Esophagus muscularis mucosa (tissue), 4 donors: ENCODE data around the gene LRSAM1. TPM values are rescaled to one million over a fixed set of nuclear protein-coding genes. Genes with fewer than 3 reads are reported as not detected.

Source experiments
- DNase-seq: peaks from one replicate; pipeline ENCODE4 v3.0.0-alpha.2; 2017; ENCODE audit errors: extremely low spot score
- H3K27ac ChIP-seq, 4 donors: fragments of 200-600 bp; sonication (generic); replicated peaks in 1 of 4; 1 replicate in 3 of 4; 2 replicates in 1 of 4; pipeline ENCODE4 v1.5.1; 2016 to 2019; ENCODE audit warnings: mild to moderate bottlenecking in 1 of 4
- H3K27me3 ChIP-seq, 4 donors: fragments of 200-600 bp; sonication (generic); one replicate each; pipeline versions ENCODE4 v1.5.1 to v1.6.0; 2016 to 2019
- H3K36me3 ChIP-seq, 4 donors: fragments of 200-600 bp; sonication (generic); one replicate each; pipeline ENCODE4 v1.5.1; 2016 to 2019
- H3K4me1 ChIP-seq, 4 donors: fragments of 200-600 bp; sonication (generic); one replicate each; pipeline ENCODE4 v1.5.1; 2016 to 2019
- H3K4me3 ChIP-seq, 4 donors: fragments of 200-600 bp; sonication (generic); 1 replicate in 2 of 4; 2 replicates in 2 of 4; pipeline ENCODE4 v1.5.1; 2016 to 2019; ENCODE audit warnings: mild to moderate bottlenecking in 4 of 4, moderate library complexity in 1 of 4
- H3K9me3 ChIP-seq, 4 donors: fragments of 200-600 bp; sonication (generic); 1 replicate in 3 of 4; 2 replicates in 1 of 4; pipeline ENCODE4 v1.5.1; 2016 to 2019
- EP300 ChIP-seq: sonication (generic); formaldehyde crosslinking; IDR thresholded peaks from one replicate; pipeline ENCODE4 v1.6.1; 2017; ENCODE audit warnings: antibody characterized with exemption
- POLR2A ChIP-seq: fragments of 450-650 bp; IDR thresholded peaks from one replicate; pipeline ENCODE4 v1.6.1; 2017; ENCODE audit warnings: antibody characterized with exemption, moderate library complexity, mild to moderate bottlenecking, low read depth
- POLR2AphosphoS5 ChIP-seq, 2 donors: sonication (generic); formaldehyde crosslinking; IDR thresholded peaks; one replicate each; pipeline ENCODE4 v1.6.1; 2017; ENCODE audit warnings: antibody characterized with exemption in 2 of 2
- WGBS: methylation state at CpG from one replicate; pipeline ENCODE4 v1.1.5; 2018; 5-methylcytosine and 5-hydroxymethylcytosine counted together
- intact Hi-C: fragments of 100-400 bp; cut with DNase I; formaldehyde crosslinking; loops from one replicate; pipeline ENCODE4 v1.15.1; 2023
- total RNA-seq, 4 donors: library from RNA; depleted of rRNA; stranded (reverse); fragments of >200 nt; gene quantifications; one replicate each; pipeline versions ENCODE4 v1.1.0 to v1.2.1, GENCODE V29; 2016
- TF ChIP-seq, protein P1 (sequence below), 3 experiments: fragments of 200-600 bp in 2 of 3; fragments of 450-650 bp in 1 of 3; sonication (generic) in 2 of 3; IDR thresholded peaks; one replicate each; pipeline ENCODE4 v1.5.1; 2017 to 2019; ENCODE audit warnings: antibody characterized with exemption in 3 of 3, mild to moderate bottlenecking in 2 of 3, moderate library complexity in 1 of 3

Gene LRSAM1
- total RNA-seq, 4 donors from 2014 or later = 13.6 to 26.2 (median 18.8) TPM

DNA sequence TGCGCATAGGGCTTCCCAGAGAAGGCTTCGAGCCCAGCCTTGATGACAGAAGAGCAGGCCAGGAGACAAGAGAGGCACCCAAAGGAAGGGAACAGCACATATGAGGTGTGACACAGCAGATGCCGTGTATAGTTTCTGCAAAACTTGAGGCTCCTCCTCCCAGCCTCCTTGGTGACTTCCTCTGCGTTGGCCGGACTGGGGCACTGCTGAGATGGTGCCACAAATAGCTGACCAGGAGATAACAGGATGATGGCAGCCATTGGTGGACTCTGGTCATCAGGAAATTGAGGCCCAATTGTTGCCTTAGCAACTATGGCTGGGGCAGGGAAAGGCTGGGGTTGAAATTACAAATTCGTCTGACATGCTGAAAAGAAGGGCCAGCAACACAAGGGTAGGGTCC is 32.0 kb upstream of the LRSAM1 start:
- no peak for DNase-seq
- WGBS = 88% methylated on average over 6 of the region's 6 CpGs
- H3K4me3 ChIP-seq = no peak overlapping the region
- no peak overlapping the region for H3K27ac ChIP-seq
- intact Hi-C loops = no loop called here
- peaks cover 0 to 4% (median 0%) of the 10 kb centered on the region in 4 donors for H3K36me3 ChIP-seq
- H3K9me3 ChIP-seq = no peaks in the 10 kb centered on the region
- H3K4me1 ChIP-seq = peaks cover 14 to 37% (median 30%) of the 10 kb centered on the region in 4 donors
- H3K27me3 ChIP-seq = no peaks in the 10 kb centered on the region
- TF ChIP-seq POLR2A = no peak
- TF ChIP-seq POLR2AphosphoS5 (IDR thresholded peaks at IDR 0.05) = no peak
- TF ChIP-seq EP300 = no peak
- TF ChIP-seq, protein P1, sequence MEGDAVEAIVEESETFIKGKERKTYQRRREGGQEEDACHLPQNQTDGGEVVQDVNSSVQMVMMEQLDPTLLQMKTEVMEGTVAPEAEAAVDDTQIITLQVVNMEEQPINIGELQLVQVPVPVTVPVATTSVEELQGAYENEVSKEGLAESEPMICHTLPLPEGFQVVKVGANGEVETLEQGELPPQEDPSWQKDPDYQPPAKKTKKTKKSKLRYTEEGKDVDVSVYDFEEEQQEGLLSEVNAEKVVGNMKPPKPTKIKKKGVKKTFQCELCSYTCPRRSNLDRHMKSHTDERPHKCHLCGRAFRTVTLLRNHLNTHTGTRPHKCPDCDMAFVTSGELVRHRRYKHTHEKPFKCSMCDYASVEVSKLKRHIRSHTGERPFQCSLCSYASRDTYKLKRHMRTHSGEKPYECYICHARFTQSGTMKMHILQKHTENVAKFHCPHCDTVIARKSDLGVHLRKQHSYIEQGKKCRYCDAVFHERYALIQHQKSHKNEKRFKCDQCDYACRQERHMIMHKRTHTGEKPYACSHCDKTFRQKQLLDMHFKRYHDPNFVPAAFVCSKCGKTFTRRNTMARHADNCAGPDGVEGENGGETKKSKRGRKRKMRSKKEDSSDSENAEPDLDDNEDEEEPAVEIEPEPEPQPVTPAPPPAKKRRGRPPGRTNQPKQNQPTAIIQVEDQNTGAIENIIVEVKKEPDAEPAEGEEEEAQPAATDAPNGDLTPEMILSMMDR (IDR thresholded peaks at IDR 0.05) = no peak

- no peaks in the 10 kb centered on the region for H3K27me3 ChIP-seq
- H3K4me1 ChIP-seq = peaks cover 26 to 50% (median 36%) of the 10 kb centered on the region in 4 donors
- DNase-seq = no peak
- H3K36me3 ChIP-seq = peaks cover 0 to 4% (median 0%) of the 10 kb centered on the region in 4 donors
- WGBS = 89% methylated on average over 7 of the region's 7 CpGs
- TF ChIP-seq POLR2A (no peak), EP300 (no peak), POLR2AphosphoS5 (IDR thresholded peaks at IDR 0.05) (no peak)
- TF ChIP-seq, protein P1 (IDR thresholded peaks at IDR 0.05) = no peak
- H3K9me3 ChIP-seq = no peaks in the 10 kb centered on the region
- no peak overlapping the region for H3K27ac ChIP-seq
- H3K4me3 ChIP-seq = no peak overlapping the region
- intact Hi-C loops = no loop called here
Observed at GRCh38 chr9:127421057-127421456, 30.3 kb upstream of the LRSAM1 start.

- WGBS = 82% methylated on average over 10 of the region's 10 CpGs
- H3K4me1 ChIP-seq = peaks cover 30 to 55% (median 40%) of the 10 kb centered on the region in 4 donors
Observed at GRCh38 chr9:127422133-127422782, 29.1 kb upstream of the LRSAM1 start.

DNA sequence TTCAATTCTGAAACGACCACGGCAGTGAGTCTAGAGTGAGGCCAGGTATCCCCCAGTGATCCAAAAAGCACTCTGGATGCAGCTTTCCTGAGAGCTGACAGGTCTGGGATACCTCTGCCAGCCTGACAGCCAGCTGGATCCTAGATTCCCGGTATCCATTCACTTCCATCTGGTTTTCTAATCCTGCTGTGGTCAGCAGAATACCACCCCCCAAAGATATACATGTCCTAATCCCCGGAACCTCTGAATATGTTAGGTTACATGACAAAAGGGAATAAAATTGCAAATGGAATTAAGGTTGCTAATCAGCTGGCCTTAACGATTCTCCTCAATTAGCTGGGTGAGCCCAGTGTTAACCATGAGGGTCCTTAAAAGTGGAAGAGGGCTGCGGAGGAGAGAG is 28.5 kb upstream of the LRSAM1 start:
- no peaks in the 10 kb centered on the region for H3K27me3 ChIP-seq
- DNase-seq = no peak
- H3K9me3 ChIP-seq = no peaks in the 10 kb centered on the region
- H3K4me3 ChIP-seq = peak overlapping the region; percentile 70 to 90 (median 73)
- TF ChIP-seq POLR2AphosphoS5 (IDR thresholded peaks at IDR 0.05) (no peak), POLR2A (no peak)
- peaks cover 30 to 55% (median 42%) of the 10 kb centered on the region in 4 donors for H3K4me1 ChIP-seq
- 54% methylated on average over 4 of the region's 6 CpGs for WGBS
- peaks cover 0 to 4% (median 0%) of the 10 kb centered on the region in 4 donors for H3K36me3 ChIP-seq
- intact Hi-C loops = no loop called here
- peak overlapping the region in 3 of 4 donors; percentile 84 to 94 (median 89) for H3K27ac ChIP-seq

More at GRCh38 chr9:127422133-127422782, 29.1 kb upstream of the LRSAM1 start:
- no peak for DNase-seq
- TF ChIP-seq POLR2A = no peak
- TF ChIP-seq, protein P1 (IDR thresholded peaks at IDR 0.05) = no peak
- no peak for TF ChIP-seq EP300
- TF ChIP-seq POLR2AphosphoS5 (IDR thresholded peaks at IDR 0.05) = no peak
- peak overlapping the region in 1 of 4 donors; percentile 90 for H3K4me3 ChIP-seq
- peaks cover 0 to 4% (median 0%) of the 10 kb centered on the region in 4 donors for H3K36me3 ChIP-seq
- H3K27me3 ChIP-seq = no peaks in the 10 kb centered on the region
- intact Hi-C loops = no loop called here
- peak overlapping the region in 2 of 4 donors; percentile 89 to 94 for H3K27ac ChIP-seq
- no peaks in the 10 kb centered on the region for H3K9me3 ChIP-seq

DNA sequence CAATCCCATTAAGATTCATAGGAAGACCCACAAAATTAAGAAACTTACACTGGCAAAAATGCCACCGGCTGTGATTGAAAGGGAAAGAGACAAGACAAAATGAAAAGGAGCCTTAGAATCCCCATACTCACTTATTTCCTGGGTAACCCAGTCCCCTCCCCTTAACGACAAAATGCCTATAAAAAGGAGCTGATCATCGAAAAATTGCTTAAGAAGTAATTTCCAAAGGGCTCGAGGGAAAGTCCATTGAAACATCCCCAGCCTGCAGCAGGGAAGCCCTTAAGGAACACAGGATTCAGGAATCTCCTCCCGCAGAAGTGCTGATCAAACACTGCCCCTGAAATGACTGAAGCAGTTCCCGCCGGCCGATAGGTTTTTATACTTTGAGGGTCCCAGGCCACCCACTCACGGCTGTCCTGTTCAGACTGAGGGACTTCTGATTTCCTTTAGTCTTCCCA is 27.8 kb upstream of the LRSAM1 start:
- TF ChIP-seq POLR2AphosphoS5 (IDR thresholded peaks at IDR 0.05) (no peak), EP300 (no peak), POLR2A (no peak)
- TF ChIP-seq, protein P1 (IDR thresholded peaks at IDR 0.05) = no peak
- H3K4me1 ChIP-seq = peaks cover 30 to 55% (median 42%) of the 10 kb centered on the region in 4 donors

More for the DNA sequence above, 27.8 kb upstream of the LRSAM1 start:
- Histone ChIP-seq H3K36me3 (peaks cover under 1 to 9% (median 3%) of the 10 kb centered on the region in 4 donors), H3K9me3 (no peaks in the 10 kb centered on the region), H3K4me3 (peak overlapping the region; percentile 70 to 90 (median 73)), H3K27ac (peak overlapping the region; percentile 83 to 94 (median 86)), H3K27me3 (no peaks in the 10 kb centered on the region)
- WGBS = under 1% methylated on average over 9 of the region's 9 CpGs
- intact Hi-C loops = no loop called here
- no peak for DNase-seq
